Hippocampal formation (tissue), 2 donors: Measurements from ENCODE around the gene PCDHB8.
"Not testable (repeated sequence)": the region's sequence is repeated elsewhere in the genome, so short reads cannot be mapped to it uniquely, and the experiment has no call there.

Source experiments
- DNase-seq, 2 donors: peaks; one replicate each; lab custom pipeline; 2025; lab: John Stamatoyannopoulos, UW

PCDHB8 gene

DNA sequence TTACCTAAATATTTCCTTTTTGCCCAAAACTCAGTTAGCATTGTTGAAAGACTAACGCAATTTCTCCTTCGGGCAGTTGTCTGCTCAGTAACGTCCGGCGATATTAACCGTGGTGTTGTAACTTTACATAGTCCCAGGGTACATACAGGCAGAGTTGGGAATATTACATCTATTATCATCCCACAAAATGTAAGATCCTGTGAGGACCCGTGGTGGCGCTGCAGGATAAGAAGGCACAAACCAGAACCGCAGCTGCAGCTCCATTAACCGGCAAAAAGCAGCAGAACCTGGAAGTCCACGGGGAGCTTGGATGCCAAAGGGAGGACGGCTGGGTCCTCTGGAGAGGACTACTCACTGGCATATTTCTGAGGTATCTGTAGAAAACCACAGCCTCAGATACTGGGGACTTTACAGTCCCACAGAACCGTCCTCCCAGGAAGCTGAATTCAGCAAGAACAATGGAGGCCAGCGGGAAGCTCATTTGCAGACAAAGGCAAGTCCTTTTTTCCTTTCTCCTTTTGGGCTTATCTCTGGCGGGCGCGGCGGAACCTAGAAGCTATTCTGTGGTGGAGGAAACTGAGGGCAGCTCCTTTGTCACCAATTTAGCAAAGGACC is at the start of gene PCDHB8:
Gene PCDHB8, plus strand, starts transcription at position 214 of the 615 bp plus-strand sequence. Its CDS starts 245 bp downstream, at position 459.
- not testable (repeated sequence) for DNase-seq

DNA sequence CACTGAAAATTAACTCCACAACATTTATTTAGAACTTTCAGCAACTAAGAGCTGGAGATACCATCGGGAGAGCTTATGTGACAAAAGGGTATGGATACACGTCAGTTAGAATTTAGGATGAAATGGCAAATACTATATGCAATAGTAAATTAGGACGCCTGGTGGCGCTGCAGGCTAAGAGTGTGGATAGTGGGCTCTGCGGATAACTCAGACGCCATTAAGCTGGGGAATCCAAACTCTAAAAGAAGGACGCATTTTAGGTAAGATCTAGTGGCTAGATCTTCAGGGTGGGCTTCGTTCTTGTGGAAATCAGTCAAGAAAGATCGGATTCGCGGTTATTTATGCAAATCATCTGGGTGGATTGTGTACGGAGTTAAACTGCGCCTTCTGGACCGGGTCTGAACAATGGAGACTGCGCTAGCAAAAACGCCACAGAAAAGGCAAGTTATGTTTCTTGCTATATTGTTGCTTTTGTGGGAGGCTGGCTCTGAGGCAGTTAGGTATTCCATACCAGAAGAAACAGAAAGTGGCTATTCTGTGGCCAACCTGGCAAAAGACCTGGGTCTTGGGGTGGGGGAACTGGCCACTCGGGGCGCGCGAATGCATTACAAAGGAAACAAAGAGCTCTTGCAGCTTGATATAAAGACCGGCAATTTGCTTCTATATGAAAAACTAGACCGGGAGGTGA is 42.4 kb upstream of the PCDHB8 start, which contains the start of gene PCDHB5:
Gene PCDHB5, plus strand, starts transcription at position 177 of the 688 bp plus-strand sequence. Its CDS starts 229 bp downstream, at position 406.
- no peak for DNase-seq

DNA sequence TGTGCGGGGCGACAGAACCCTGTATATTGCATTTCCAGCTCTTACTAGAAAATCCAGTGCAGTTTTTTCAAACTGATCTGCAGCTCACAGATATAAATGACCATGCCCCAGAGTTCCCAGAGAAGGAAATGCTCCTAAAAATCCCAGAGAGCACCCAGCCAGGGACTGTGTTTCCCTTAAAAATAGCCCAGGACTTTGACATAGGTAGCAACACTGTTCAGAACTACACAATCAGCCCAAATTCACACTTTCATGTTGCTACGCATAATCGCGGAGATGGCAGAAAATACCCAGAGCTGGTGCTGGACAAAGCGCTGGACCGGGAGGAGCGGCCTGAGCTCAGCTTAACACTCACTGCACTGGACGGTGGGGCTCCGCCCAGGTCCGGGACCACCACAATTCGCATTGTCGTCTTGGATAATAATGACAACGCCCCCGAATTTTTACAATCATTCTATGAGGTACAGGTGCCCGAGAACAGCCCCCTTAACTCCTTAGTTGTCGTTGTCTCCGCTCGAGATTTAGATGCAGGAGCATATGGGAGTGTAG is 41.8 kb upstream of the PCDHB8 start:
- DNase-seq = no peak

DNA sequence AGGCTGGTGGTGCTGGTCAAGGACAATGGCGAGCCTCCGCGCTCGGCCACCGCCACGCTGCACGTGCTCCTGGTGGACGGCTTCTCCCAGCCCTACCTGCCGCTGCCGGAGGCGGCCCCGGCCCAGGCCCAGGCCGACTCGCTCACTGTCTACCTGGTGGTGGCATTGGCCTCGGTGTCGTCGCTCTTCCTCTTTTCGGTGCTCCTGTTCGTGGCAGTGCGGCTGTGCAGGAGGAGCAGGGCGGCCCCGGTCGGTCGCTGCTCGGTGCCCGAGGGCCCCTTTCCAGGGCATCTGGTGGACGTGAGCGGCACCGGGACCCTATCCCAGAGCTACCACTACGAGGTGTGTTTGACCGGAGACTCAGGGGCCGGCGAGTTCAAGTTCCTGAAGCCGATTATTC is 40.2 kb upstream of the PCDHB8 start:
- DNase-seq = not testable (repeated sequence)

DNA sequence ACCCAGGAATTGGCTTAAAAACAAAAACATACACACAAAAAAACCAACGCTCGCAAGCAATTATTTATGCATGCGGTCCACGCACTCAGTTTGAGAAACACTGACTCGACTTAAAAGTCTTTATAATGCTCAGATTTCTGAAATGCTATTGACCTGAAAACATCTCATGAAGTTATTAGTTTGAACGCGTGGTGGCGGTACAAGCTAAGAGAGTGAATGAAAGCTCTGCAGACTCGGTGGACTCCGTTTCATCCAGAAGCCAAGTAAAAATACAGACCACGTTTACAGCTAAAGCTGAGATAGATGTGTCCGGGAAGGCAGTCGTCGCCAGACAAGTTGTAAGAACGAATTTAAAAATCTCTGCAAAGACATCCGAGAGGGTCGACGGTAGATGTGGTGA is 27.8 kb upstream of the PCDHB8 start, which contains the start of gene PCDHB6:
Gene PCDHB6, plus strand, starts transcription at position 246 of the 400 bp plus-strand sequence. CDS start 201 bp downstream, outside the sequence.
- DNase-seq = no peak

DNA sequence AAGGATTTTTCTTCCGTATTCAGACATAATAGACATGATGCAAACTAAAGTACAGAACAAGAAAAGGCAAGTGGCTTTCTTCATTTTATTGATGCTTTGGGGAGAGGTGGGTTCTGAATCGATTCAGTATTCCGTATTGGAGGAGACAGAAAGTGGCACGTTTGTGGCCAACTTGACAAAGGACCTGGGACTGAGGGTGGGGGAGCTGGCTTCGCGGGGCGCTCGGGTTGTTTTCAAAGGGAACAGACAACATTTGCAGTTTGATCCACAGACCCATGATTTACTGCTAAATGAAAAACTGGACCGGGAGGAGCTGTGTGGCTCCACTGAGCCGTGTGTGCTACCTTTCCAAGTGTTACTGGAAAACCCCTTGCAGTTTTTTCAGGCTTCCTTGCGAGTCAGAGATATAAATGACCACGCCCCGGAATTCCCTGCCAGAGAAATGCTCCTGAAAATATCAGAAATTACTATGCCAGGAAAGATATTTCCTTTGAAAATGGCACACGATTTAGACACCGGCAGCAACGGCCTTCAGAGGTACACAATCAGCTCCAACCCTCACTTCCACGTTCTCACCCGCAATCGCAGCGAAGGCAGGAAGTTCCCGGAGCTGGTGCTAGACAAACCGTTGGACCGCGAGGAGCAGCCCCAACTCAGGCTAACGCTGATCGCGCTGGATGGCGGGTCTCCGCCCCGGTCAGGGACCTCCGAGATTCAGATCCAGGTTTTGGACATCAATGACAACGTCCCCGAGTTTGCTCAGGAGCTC is 27.2 kb upstream of the PCDHB8 start:
- DNase-seq = no peak

DNA sequence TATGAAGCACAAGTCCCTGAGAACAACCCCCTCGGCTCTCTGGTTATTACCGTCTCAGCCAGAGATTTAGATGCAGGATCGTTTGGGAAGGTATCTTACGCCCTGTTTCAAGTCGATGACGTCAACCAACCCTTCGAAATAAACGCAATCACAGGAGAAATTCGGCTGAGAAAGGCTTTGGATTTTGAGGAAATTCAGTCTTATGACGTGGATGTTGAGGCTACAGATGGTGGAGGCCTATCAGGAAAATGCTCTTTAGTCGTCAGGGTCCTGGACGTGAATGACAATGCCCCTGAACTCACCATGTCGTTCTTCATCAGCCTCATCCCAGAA is 26.6 kb upstream of the PCDHB8 start:
- no peak for DNase-seq

DNA sequence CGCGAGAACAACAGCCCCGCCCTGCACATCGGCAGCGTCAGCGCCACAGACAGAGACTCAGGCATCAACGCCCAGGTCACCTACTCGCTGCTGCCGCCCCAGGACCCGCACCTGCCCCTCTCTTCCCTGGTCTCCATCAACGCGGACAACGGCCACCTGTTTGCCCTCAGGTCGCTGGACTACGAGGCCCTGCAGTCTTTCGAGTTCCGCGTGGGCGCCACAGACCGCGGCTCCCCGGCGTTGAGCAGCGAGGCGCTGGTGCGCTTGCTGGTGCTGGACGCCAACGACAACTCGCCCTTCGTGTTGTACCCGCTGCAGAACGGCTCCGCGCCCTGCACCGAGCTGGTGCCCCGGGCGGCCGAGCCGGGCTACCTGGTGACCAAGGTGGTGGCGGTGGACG is 26.0 kb upstream of the PCDHB8 start:
- DNase-seq = not testable (repeated sequence)

DNA sequence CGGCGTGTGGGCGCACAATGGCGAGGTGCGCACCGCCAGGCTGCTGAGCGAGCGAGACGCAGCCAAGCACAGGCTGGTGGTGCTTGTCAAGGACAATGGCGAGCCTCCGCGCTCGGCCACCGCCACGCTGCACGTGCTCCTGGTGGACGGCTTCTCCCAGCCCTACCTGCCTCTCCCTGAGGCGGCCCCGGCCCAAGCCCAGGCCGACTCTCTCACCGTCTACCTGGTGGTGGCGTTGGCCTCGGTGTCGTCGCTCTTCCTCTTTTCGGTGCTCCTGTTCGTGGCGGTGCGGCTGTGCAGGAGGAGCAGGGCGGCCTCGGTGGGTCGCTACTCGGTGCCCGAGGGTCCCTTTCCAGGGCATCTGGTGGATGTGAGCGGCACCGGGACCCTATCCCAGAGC is 25.5 kb upstream of the PCDHB8 start:
- not testable (repeated sequence) for DNase-seq

DNA sequence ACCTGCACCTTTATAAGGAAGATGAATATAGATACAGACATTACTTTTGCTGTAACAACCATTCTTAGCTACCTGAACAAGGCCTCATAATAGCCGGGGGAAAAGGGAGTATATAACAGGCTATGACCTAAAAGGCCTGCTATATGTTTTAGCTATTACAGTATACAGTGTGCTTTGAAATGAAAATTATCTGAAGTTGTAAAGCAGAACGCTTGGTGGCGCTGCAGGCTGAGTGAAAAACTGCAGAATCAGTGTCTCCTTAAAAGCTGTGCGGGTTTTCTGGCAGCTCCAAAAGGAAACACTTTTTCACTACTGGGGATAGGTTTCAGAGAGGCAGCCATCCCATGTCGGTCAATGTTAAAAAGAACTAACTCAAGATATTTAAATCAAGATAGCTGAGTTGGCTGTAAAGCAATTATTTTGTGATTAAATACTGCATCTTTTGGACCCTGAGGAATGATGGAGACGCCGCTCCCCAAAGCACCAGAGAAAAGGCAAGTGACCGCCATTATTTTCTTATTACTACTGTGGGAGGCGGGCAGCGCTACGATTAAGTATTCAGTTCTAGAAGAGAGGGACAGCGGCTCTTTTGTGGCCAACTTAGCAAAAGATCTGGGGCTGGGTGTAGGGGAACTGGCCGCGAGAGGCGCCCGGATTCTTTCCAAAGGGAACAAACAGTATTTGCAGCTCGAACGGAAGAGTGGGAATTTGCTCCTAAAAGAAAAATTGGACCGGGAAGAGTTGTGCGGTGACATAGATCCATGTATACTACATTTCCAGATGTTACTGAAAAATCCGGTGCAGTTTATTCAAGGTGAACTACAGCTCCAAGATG is 21.8 kb upstream of the PCDHB8 start:
- DNase-seq = no peak

DNA sequence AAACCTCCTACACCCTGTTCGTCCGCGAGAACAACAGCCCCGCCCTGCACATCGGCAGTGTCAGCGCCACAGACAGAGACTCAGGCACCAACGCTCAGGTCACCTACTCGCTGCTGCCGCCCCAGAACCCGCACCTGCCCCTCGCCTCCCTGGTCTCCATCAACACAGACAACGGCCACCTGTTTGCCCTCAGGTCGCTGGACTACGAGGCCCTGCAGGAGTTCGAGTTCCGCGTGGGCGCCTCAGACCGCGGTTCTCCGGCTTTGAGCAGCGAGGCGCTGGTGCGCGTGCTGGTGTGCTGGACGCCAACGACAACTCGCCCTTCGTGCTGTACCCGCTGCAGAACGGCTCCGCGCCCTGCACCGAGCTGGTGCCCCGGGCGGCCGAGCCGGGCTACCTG is 20.2 kb upstream of the PCDHB8 start:
- DNase-seq = not testable (repeated sequence)

DNA sequence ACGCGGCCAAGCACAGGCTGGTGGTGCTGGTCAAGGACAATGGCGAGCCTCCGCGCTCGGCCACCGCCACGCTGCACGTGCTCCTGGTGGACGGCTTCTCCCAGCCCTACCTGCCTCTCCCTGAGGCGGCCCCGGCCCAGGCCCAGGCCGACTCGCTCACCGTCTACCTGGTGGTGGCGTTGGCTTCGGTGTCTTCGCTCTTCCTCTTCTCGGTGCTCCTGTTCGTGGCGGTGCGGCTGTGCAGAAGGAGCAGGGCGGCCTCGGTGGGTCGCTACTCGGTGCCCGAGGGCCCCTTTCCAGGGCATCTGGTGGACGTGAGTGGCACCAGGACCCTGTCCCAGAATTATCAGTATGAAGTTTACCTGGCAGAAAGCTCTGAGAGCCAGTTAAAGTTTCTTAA is 19.7 kb upstream of the PCDHB8 start:
- DNase-seq = not testable (repeated sequence)

DNA sequence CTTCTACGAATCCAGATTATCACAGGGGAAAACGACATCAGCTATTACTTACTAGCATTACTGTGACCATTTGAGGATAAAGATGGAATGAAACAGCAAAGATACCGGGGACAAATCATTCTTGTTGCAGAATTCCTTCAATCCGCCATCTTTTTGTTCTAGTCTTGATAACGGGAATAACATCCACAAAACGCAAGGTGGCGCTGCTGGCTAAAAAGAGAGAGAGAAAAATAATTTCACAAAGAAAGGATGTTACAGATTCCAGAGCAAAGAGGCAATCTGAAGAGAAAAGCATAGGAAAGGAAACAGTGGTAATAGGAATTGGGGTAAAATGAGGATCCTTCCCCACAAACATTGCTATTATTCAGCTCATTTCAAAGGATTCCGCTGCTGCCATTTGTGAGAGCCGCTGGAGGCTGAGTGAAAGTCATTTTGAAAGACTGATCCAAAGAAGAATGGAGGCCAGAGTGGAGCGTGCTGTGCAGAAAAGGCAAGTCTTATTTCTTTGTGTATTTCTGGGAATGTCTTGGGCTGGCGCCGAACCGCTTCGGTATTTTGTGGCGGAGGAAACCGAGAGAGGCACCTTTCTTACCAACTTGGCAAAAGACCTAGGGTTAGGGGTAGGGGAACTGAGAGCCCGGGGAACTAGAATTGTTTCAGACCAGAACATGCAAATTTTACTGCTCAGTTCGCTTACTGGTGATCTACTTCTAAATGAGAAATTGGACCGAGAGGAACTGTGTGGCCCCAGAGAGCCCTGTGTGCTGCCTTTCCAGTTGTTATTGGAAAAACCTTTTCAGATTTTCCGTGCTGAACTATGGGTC is 5.0 kb upstream of the PCDHB8 start, which contains the start of gene PCDHB7:
Gene PCDHB7, plus strand, starts transcription at position 264 of the 824 bp plus-strand sequence. Its CDS starts 192 bp downstream, at position 456.
- DNase-seq = peak in 1 of 2 donors; percentile 21

DNA sequence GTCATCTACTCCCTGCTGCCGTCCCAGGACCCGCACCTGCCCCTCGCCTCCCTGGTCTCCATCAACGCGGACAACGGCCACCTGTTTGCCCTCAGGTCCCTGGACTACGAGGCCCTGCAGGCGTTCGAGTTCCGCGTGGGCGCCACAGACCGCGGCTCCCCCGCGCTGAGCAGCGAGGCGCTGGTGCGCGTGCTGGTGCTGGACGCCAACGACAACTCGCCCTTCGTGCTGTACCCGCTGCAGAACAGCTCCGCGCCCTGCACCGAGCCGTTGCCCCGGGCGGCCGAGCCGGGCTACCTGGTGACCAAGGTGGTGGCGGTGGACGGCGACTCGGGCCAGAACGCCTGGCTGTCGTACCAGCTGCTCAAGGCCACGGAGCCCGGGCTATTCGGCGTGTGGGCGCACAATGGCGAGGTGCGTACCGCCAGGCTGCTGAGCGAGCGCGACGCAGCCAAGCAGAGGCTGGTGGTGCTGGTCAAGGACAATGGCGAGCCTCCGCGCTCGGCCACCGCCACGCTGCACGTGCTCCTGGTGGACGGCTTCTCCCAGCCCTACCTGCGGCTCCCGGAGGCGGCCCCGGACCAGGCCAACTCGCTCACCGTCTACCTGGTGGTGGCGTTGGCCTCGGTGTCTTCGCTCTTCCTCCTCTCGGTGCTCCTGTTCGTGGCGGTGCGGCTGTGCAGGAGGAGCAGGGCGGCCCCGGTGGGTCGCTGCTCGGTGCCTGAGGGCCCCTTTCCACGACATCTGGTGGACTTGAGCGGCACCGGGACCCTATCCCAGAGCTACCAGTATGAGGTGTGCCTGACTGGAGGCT is 3.1 kb upstream of the PCDHB8 start:
- not testable (repeated sequence) for DNase-seq

DNA sequence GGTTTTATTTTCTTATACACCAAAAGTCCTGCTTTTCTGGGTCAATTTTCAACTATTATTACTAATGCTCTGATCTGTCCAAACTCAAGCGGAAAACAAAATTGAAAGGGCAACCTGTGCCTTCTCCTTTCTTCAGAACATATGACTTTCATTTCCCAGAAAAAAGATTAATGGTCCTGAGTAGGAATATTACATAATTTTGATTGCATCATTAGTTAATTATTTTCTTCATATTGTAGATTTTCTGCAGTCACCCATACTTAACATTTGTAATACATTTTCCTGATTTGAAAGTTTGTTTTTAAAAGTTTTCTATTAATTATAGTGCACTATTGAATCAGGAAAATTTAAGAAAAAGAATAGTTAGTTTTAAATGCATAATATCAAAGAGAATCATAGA is 1.7 kb upstream of the PCDHB8 start:
- no peak for DNase-seq

DNA sequence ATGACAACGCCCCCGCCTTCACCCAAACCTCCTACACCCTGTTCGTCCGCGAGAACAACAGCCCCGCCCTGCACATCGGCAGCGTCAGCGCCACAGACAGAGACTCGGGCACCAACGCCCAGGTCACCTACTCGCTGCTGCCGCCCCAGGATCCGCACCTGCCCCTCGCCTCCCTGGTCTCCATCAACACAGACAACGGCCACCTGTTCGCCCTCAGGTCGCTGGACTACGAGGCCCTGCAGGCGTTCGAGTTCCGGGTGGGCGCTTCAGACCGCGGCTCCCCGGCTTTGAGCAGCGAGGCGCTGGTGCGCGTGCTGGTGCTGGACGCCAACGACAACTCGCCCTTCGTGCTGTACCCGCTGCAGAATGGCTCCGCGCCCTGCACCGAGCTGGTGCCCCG is 1.8 kb downstream of the PCDHB8 start:
- not testable (repeated sequence) for DNase-seq

DNA sequence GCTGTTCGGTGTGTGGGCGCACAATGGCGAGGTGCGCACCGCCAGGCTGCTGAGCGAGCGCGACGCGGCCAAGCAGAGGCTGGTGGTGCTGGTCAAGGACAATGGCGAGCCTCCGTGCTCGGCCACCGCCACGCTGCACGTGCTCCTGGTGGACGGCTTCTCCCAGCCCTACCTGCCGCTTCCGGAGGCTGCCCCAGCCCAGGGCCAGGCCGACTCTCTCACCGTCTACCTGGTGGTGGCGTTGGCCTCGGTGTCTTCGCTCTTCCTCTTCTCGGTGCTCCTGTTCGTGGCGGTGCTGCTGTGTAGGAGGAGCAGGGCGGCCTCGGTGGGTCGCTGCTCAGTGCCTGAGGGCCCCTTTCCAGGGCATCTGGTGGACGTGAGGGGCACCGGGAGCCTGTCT is 2.3 kb downstream of the PCDHB8 start:
- DNase-seq = not testable (repeated sequence)

DNA sequence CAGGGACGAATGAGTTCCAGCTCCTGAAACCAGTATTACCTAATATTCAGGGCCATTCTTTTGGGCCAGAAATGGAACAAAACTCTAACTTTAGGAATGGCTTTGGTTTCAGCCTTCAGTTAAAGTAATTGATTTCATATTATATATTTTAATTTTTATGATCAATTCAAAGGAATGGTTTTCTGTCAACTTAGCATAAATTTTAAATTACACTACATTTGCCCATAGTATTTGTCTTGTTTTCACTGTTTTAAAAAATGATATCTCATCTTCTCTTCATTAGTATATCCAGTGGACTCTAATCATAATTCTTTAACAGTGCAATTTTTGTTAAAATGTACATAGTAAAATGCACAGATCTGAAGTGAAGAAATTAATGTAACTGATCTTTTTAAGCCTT is 2.7 kb downstream of the PCDHB8 start:
- DNase-seq = no peak

DNA sequence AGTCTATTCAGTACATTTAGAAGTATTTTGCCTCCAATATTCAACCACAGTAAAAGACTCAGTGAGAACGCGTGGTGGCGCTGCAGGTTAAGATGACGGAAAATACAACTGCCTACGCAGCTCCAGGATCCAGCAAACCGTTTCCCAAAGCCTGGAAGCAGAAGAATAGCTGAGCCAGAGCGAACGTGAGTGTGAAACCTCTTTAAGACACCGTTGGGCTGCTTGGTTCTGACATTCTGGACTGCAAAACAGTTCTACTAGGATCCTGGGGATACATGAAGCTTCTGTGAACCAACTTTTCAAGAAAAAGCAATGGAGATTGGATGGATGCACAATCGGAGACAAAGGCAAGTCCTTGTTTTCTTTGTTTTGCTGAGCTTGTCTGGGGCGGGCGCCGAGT is 4.7 kb downstream of the PCDHB8 start, which contains the start of gene PCDHB16:
Gene PCDHB16, plus strand, starts transcription at position 140 of the 400 bp plus-strand sequence. Its CDS starts 173 bp downstream, at position 313.
- peak in 1 of 2 donors; percentile 6 for DNase-seq
